Memory B cell (primary cell): ENCODE measurements around the gene ECPAS.
"Not testable (repeated sequence)": the region's sequence is repeated elsewhere in the genome, so short reads cannot be mapped to it uniquely, and the experiment has no call there.

ENCODE experiments used
- ATAC-seq: fragments of 150-1000 bp; cut with Tn5 transposase; 2 replicates; pipeline ENCODE4 v1.10.0; 2021; ENCODE audit warnings: low read depth, mild to moderate bottlenecking, moderate library complexity
- DNase-seq, 2 donors: peaks; one replicate each; pipeline ENCODE4 v3.0.0; 2022; ENCODE audit warnings: low spot score in 2 of 2
- H3K27ac Mint-ChIP-seq: one replicate; pipeline ENCODE4 v1.8.0; 2022; ENCODE audit warnings: mild to moderate bottlenecking, moderate library complexity, mixed read lengths
- H3K27me3 Mint-ChIP-seq: one replicate; pipeline ENCODE4 v1.8.0; 2022; ENCODE audit warnings: mixed read lengths
- H3K36me3 Mint-ChIP-seq: one replicate; pipeline ENCODE4 v1.8.0; 2022; ENCODE audit warnings: mild to moderate bottlenecking, mixed read lengths
- H3K4me1 Mint-ChIP-seq: one replicate; pipeline ENCODE4 v1.8.0; 2022; ENCODE audit warnings: mixed read lengths
- H3K4me3 Mint-ChIP-seq: one replicate; pipeline ENCODE4 v1.8.0; 2022; ENCODE audit warnings: mild to moderate bottlenecking, moderate library complexity, mixed read lengths
- H3K9me3 Mint-ChIP-seq: one replicate; pipeline ENCODE4 v1.8.0; 2022; ENCODE audit warnings: mixed read lengths

The ECPAS gene, protein sequence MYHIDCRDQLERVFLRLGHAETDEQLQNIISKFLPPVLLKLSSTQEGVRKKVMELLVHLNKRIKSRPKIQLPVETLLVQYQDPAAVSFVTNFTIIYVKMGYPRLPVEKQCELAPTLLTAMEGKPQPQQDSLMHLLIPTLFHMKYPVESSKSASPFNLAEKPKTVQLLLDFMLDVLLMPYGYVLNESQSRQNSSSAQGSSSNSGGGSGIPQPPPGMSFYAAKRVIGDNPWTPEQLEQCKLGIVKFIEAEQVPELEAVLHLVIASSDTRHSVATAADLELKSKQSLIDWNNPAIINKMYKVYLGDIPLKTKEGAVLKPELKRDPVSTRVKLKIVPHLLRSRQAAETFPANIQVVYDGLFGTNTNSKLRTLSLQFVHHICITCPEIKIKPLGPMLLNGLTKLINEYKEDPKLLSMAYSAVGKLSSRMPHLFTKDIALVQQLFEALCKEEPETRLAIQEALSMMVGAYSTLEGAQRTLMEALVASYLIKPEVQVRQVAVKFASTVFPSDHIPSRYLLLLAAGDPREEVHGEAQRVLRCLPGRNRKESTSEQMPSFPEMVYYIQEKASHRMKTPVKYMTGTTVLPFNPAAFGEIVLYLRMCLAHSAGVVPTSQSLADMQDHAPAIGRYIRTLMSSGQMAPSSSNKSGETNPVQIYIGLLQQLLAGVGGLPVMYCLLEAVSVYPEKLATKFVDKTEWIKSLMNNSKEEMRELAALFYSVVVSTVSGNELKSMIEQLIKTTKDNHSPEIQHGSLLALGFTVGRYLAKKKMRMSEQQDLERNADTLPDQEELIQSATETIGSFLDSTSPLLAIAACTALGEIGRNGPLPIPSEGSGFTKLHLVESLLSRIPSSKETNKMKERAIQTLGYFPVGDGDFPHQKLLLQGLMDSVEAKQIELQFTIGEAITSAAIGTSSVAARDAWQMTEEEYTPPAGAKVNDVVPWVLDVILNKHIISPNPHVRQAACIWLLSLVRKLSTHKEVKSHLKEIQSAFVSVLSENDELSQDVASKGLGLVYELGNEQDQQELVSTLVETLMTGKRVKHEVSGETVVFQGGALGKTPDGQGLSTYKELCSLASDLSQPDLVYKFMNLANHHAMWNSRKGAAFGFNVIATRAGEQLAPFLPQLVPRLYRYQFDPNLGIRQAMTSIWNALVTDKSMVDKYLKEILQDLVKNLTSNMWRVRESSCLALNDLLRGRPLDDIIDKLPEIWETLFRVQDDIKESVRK (N-terminal part only)

DNA sequence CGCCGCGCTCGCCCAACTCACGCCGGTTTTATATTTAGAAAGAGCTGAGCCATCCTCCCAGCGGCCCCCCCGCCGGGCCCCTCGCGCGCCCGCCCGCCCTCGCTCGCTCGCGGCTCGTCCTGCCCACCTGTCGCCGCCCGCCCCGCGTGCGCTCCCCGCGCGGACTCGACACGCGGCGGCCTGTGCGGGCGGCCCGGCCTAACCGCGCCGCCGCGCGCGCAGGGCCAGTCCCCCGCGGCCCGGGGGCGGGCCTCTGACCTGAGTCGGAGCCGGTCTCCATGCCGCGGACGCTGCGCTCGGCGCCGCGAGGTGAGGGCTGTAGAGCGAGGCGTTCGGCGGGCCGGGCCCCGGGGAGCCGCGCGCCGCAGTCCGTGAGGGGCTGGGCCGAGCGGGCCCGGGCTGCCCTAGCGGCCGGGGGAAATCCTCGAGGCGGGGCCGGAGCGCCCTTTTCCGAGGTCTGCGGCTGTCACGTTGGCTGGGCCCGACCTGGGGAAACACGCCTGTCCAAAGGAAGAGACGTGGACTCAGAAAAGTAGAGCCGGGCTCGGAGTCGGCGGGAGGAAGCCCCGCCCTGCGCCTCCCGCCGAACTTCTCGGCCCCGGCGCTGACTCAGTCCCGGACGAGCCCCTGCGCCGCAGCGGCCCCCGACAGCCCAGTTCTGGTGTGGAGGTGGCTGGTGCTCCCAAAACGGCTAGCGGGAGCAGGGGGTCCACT, at the start of gene ECPAS:
Gene ECPAS, minus strand, starts transcription at position 526 of the 714 bp plus-strand sequence. CDS start 11,465 bp downstream, outside the sequence.
- no peaks in the 10 kb centered on the region for H3K27me3 Mint-ChIP-seq

DNA sequence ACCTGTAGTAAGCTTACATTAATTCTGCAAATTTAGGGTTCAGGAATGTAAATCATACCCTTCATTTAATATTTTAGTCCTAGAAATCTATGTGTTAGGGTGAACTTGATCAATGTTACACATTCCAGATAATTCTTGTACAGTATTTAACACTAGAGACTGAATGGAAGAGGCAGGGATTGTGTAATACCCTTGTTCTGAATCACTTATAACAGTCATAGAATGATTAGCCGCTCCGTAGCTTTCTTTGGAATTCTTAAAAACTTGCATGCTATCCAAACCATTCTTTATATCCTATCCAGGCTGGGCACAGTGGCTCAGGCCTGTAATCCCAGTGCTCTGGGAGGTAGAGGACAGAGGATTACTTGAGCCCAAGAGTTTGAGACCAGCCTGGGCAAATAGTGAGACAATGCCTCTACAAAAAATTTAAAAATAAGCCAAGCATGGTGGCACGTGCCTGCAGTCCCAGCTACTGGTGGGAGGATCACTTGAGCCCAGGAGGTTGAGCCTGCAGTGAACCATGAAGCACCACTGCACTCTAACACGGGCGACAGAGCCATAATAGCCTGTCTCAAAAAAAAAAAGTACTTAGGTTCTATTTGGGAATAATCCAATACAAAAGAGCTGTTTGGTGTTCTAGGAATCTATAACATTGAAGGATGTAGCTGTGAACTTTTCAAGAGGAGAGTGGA, 49.1 kb upstream of the ECPAS start:
- H3K27ac Mint-ChIP-seq = no peak overlapping the region
- DNase-seq (no peak), ATAC-seq (no peak)
- H3K27me3 Mint-ChIP-seq = no peaks in the 10 kb centered on the region
- no peak overlapping the region for H3K4me3 Mint-ChIP-seq
- H3K36me3 Mint-ChIP-seq = peaks cover 26% of the 10 kb centered on the region
- H3K4me1 Mint-ChIP-seq = no peaks in the 10 kb centered on the region
- peaks cover 11% of the 10 kb centered on the region for H3K9me3 Mint-ChIP-seq

More for the DNA sequence above, at the start of gene ECPAS:
- Mint-ChIP-seq H3K4me1 (peaks cover 21% of the 10 kb centered on the region), H3K4me3 (peak within 1 kb of the TSS; percentile 89), H3K9me3 (no peaks in the 10 kb centered on the region), H3K27ac (peak within 1 kb of the TSS; percentile 78), H3K36me3 (peaks cover 2% of the 10 kb centered on the region)
- peak; percentile 52 to 77 for DNase-seq
- ATAC-seq = peak; percentile 63

DNA sequence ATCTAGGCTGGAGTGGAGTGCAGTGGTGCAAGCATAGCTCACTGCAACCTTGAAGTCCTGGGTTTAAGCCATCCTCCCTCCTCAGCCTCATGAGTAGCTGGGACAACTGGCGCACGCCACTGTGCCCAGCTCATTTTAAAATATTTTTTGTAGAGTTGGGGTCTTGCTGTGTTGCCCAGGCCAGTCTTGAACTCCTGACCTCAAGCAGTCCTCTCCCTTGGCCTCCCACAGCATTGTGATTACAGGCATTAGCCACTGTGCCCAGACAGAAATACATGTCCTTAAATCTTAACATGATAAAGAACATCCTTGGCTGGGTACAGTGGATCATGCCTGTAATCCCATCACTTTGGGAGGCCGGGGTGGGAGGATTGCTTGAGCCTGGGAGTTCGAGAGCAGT, 47.5 kb upstream of the ECPAS start:
- peaks cover 26% of the 10 kb centered on the region for H3K36me3 Mint-ChIP-seq
- ATAC-seq (no peak), DNase-seq (no peak)
- H3K27me3 Mint-ChIP-seq = no peaks in the 10 kb centered on the region
- H3K4me3 Mint-ChIP-seq = no peak overlapping the region
- H3K27ac Mint-ChIP-seq = no peak overlapping the region
- H3K9me3 Mint-ChIP-seq = peaks cover 11% of the 10 kb centered on the region
- H3K4me1 Mint-ChIP-seq = no peaks in the 10 kb centered on the region

DNA sequence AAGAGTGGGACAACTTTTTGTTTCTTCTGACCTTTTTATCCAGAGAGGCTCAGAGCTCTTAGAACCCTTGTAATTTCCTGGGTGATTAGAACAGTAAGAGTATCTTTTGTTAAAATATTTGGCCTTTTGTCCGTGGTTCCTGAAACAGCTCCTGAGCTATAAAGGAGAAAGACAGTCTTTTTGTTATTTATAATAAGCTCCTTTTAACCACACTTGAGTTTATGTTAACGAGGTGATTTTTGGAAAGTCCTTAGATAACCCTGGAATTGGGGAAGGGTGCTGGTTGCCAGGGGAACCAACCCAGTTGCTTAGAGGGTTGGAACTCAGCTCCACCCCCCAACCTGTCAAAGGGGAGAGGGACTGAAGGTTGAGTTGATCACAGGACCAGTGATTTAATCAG, 45.6 kb upstream of the ECPAS start:
- ATAC-seq (no peak), DNase-seq (no peak)
- peaks cover 6% of the 10 kb centered on the region for H3K9me3 Mint-ChIP-seq
- no peak overlapping the region for H3K4me3 Mint-ChIP-seq
- H3K27ac Mint-ChIP-seq = no peak overlapping the region
- H3K4me1 Mint-ChIP-seq = peaks cover 8% of the 10 kb centered on the region
- peaks cover 2% of the 10 kb centered on the region for H3K27me3 Mint-ChIP-seq
- H3K36me3 Mint-ChIP-seq = peaks cover 19% of the 10 kb centered on the region

DNA sequence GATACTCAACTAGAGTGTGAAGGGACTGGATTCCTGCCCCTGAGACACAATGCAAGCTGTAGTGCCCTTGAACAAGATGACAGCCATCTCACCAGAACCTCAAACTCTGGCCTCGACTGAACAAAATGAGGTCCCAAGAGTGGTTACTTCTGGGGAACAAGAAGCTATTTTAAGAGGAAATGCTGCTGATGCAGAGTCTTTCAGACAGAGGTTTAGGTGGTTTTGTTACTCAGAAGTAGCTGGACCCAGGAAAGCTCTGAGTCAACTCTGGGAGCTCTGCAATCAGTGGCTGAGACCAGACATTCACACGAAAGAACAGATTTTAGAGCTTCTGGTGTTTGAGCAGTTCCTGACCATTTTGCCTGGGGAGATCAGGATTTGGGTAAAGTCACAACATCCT, 43.2 kb upstream of the ECPAS start:
- Mint-ChIP-seq H3K9me3 (peaks cover 3% of the 10 kb centered on the region), H3K27me3 (peaks cover 2% of the 10 kb centered on the region), H3K4me1 (peaks cover 13% of the 10 kb centered on the region), H3K4me3 (no peak overlapping the region), H3K36me3 (peaks cover 12% of the 10 kb centered on the region), H3K27ac (no peak overlapping the region)
- no peak for DNase-seq
- no peak for ATAC-seq

DNA sequence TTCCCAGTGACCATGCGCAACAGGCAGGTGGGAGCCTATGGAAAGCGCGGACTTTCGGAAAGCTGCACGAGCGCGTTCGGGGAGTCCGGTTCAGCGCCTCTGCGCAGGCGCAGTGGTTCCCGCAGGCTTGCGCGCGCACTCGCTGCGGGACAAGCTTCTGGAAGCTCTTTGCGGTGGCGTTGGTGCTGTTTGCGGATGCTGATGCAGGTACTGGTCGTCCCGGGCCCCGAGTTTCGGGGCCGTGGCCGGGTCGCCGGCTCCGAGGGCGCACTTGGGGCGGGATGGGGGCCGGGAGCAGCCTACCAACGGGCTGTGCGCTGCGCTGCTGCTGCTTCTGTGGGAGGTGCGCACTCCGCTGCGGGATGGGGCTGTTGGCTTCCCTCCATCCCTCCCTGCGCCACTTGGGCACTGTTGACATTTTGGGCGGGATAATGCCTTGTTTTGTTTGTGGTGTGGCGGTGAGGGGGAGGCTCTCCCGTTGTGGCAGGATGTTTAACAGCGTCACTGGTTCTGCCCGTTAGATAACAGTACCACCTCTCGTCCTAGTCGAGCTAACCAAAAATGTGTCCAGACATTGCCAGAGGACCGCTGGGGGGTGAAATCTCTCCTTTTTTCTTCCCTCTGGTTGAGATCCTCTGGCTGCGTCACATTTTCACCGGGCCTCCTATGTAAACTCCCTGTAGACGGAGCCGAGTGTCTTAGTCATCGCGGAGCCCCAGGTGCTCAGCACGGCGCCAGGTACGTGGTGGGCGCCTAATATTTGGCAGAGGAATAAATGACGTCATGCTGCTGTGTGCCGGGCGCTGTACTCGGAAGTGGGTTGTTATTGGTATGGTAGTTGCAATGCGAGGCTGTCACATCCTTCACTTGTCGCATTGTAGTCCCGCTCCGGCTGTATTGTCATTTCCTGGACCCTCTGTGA, 41.1 kb upstream of the ECPAS start, which contains the start of gene ZNF483:
Gene ZNF483, plus strand, starts transcription at position 124 of the 922 bp plus-strand sequence. CDS start 2,217 bp downstream, outside the sequence.
- ATAC-seq (peak; percentile 85), DNase-seq (peak; percentile 54 to 61)
- H3K27ac Mint-ChIP-seq = peak within 1 kb of the TSS; percentile 95
- no peaks in the 10 kb centered on the region for H3K9me3 Mint-ChIP-seq
- peaks cover 5% of the 10 kb centered on the region for H3K27me3 Mint-ChIP-seq
- peak within 1 kb of the TSS; percentile 88 for H3K4me3 Mint-ChIP-seq
- H3K36me3 Mint-ChIP-seq = peaks cover 12% of the 10 kb centered on the region
- peaks cover 13% of the 10 kb centered on the region for H3K4me1 Mint-ChIP-seq

DNA sequence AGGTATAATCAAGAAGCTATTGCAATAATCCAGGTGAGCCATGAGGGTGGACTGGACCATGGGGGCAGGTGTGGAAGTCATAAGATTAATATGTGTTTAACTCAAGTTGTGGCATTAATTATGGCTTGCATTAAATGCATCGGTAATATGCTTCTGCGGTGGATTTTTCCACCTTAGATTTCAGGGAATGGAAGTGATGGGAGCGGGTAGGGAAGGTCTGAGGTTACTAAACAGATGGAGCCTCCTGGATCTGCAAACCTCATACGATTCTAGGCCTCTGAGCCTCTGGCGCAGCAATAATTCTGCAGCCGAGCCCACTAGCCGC, 40.5 kb upstream of the ECPAS start:
- no peak for ATAC-seq
- Mint-ChIP-seq H3K4me1 (peaks cover 13% of the 10 kb centered on the region), H3K36me3 (peaks cover 10% of the 10 kb centered on the region), H3K27ac (peak overlapping the region; percentile 25), H3K27me3 (peaks cover 8% of the 10 kb centered on the region), H3K9me3 (peaks cover 2% of the 10 kb centered on the region), H3K4me3 (peak overlapping the region; percentile 88)
- DNase-seq = no peak

DNA sequence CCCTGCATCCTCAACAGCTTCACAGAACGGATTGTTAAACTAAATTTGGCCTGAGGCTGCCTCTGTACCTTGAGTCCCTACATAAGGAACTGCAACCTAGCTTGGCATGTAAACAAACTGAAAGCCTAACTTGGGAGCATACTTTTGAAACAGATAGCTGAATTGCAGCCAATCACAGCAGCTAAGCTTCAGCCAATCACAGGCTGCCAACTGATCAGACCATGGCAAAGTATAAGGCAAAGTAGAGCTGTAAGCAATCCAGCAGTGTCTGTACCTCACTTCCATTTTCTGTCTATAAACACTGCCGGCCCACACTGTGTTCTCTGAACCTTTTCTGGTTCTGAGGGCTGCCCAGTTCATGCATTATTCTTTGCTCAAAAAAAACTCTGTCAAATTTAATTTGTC, 31.9 kb upstream of the ECPAS start:
- ATAC-seq (no peak), DNase-seq (no peak)
- Mint-ChIP-seq H3K9me3 (peaks cover 7% of the 10 kb centered on the region), H3K27ac (no peak overlapping the region), H3K4me3 (no peak overlapping the region), H3K4me1 (peaks cover 3% of the 10 kb centered on the region), H3K27me3 (peaks cover 6% of the 10 kb centered on the region), H3K36me3 (peaks cover 5% of the 10 kb centered on the region)

DNA sequence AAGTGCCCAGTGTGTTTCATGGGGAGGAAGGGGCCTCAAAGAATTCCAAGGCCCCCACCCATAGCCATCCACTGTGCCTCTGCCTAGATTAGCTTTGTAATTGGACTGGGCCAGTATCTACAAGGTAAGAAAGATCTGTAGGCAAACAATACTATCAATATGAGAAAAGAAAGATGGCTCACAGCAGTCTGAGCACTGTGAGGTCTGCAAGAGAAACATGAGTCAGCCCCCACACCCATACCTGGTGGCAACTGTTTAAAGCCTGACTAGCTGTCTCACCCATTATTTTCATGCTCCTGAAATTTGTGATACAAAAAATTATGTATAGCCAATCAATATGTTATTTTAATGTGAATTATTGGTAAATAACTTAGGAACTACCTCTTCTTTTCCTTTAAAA, 30.8 kb upstream of the ECPAS start:
- Mint-ChIP-seq H3K27ac (no peak overlapping the region), H3K4me3 (no peak overlapping the region), H3K4me1 (peaks cover 3% of the 10 kb centered on the region), H3K9me3 (peaks cover 8% of the 10 kb centered on the region), H3K27me3 (peaks cover under 1% of the 10 kb centered on the region), H3K36me3 (peaks cover 4% of the 10 kb centered on the region)
- ATAC-seq = no peak
- no peak for DNase-seq

DNA sequence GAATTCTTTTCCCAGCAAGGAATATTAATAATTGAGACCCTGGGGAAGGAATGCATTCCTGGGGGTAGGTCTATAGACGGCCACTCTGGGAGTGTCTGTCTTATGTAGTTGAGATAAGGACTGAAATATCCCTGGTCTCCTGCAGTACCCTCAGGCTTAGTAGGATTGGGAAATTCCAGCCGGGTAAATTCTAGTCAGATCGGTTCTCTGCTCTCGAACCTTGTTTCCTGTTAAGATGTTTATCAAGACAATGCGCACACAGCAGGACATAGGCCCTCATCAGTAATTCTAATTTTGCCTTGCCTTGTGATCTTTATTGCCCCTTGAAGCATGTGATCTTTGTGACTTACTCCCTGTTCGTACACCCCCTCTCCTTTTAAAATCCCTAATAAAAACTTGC, 27.4 kb upstream of the ECPAS start:
- ATAC-seq, DNase-seq, H3K27me3 Mint-ChIP-seq, H3K9me3 Mint-ChIP-seq, H3K4me3 Mint-ChIP-seq, H3K36me3 Mint-ChIP-seq, H3K27ac Mint-ChIP-seq, H3K4me1 Mint-ChIP-seq: not testable (repeated sequence)

DNA sequence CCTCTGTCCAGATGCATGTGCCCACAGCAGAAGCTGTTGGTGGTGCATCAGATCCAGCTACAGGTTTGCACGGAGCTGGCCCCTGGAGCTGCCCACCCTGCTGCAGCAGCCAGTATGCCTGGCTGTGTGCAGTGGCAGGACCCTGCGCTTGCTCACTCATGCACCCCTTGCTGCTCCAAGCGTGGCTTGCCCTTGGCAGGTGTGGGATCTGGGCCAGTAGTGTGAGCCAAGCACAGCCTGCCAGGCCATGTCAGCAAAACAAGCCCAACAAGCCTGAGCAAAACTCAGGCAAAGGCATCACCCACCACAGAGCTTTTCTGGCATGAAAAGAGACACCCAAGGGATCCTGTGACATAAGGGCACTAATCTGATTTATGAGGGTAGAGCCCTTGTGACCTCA, 18.3 kb upstream of the ECPAS start:
- DNase-seq (no peak), ATAC-seq (no peak)
- H3K27me3 Mint-ChIP-seq = peaks cover 12% of the 10 kb centered on the region
- no peaks in the 10 kb centered on the region for H3K4me1 Mint-ChIP-seq
- no peaks in the 10 kb centered on the region for H3K9me3 Mint-ChIP-seq
- no peak overlapping the region for H3K27ac Mint-ChIP-seq
- no peak overlapping the region for H3K4me3 Mint-ChIP-seq
- H3K36me3 Mint-ChIP-seq = no peaks in the 10 kb centered on the region

DNA sequence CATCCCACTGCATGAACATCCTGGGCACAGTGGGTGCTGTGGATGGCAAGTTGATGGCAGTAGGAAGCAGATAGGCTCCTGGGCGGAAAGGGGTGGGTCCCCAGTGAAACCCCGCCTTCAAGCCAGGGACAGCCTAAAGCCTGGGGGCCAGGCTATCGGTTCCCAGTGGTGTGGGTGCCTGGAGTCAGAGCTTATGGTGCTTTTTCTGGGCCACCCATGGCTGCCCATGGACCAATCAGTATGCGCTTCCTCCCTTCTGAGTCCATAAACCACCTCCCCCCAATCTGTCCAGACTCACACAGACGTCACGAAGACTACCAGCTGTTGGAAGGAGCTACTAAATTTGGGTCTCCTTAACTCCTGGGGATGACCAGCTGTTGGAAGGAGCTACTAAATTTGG, 17.5 kb upstream of the ECPAS start:
- Mint-ChIP-seq H3K9me3 (no peaks in the 10 kb centered on the region), H3K4me3 (no peak overlapping the region), H3K27ac (no peak overlapping the region), H3K27me3 (peaks cover 13% of the 10 kb centered on the region), H3K4me1 (no peaks in the 10 kb centered on the region), H3K36me3 (no peaks in the 10 kb centered on the region)
- DNase-seq (no peak), ATAC-seq (no peak)
